H1 (cell line): ENCODE results near the gene RRBP1. TPM values are rescaled to one million over a fixed set of nuclear protein-coding genes. Genes with fewer than 3 reads are reported as not detected.

Source experiments
- CTCF ChIA-PET: fragments of 300-600 bp; sonication (Branson Sonifier 250); formaldehyde crosslinking; loops from one replicate; lab custom pipeline; 2021; ENCODE audit not compliant: partially characterized antibody; lab: Charles Lee
- POLR2A ChIA-PET: fragments of 300-600 bp; sonication (Branson Sonifier 250); formaldehyde crosslinking; loops from one replicate; lab custom pipeline; 2021; ENCODE audit warnings: inconsistent platforms; ENCODE audit not compliant: partially characterized antibody; lab: Charles Lee
- DNase-seq, 2 experiments: peaks; one replicate each; pipeline versions ENCODE4 v3.0.0 to v3.0.0-alpha.2; 2010 to 2022; ENCODE audit warnings: low spot score in 2 of 2, low read depth in 1 of 2, mixed read lengths in 1 of 2
- FAIRE-seq: peaks from 2 replicates; lab custom pipeline; 2011; peaks lifted over from hg19 to GRCh38; lab: Jason Lieb, UNC
- H2AFZ ChIP-seq: 2 replicates; pipeline ENCODE4 v1.8.1; 2012; ENCODE audit warnings: low read length, inconsistent platforms
- H2AK5ac ChIP-seq: 2 replicates; pipeline ENCODE4 v1.6.1; 2013; ENCODE audit warnings: low read depth, low read length
- H2BK120ac ChIP-seq: replicated peaks from 2 replicates; pipeline ENCODE3; 2013; ENCODE audit warnings: low read depth, low read length, inconsistent platforms
- H2BK12ac ChIP-seq: 2 replicates; pipeline ENCODE4 v1.6.1; 2013; ENCODE audit warnings: low read depth, low read length
- H2BK15ac ChIP-seq: 2 replicates; pipeline ENCODE4 v1.6.1; 2013; ENCODE audit warnings: low read length
- H2BK20ac ChIP-seq: 2 replicates; pipeline ENCODE4 v1.6.1; 2013; ENCODE audit warnings: low read length
- H2BK5ac ChIP-seq: 2 replicates; pipeline ENCODE4 v1.6.1; 2013; ENCODE audit warnings: low read depth, low read length
- H3K14ac ChIP-seq: 2 replicates; pipeline ENCODE4 v1.6.1; 2013; ENCODE audit warnings: inconsistent platforms; ENCODE audit not compliant: insufficient read length
- H3K18ac ChIP-seq: 2 replicates; pipeline ENCODE4 v1.6.1; 2013; ENCODE audit warnings: low read length; ENCODE audit errors: extremely low read depth
- H3K23ac ChIP-seq: 2 replicates; pipeline ENCODE4 v1.6.1; 2013; ENCODE audit warnings: inconsistent platforms; ENCODE audit not compliant: insufficient read length
- H3K23me2 ChIP-seq: 2 replicates; pipeline ENCODE4 v1.6.1; 2013; ENCODE audit warnings: low read depth, low read length
- H3K27ac ChIP-seq: 2 replicates; pipeline ENCODE4 v1.6.1; 2011; ENCODE audit warnings: low read depth, low read length, inconsistent platforms
- H3K27me3 ChIP-seq, 4 experiments: replicated peaks in 1 of 4; 1 replicate in 1 of 4; 2 replicates in 3 of 4; pipeline versions ENCODE4 v1.6.1 to v1.8.1; 2011 to 2013; ENCODE audit warnings: low read length in 3 of 4, mild to moderate bottlenecking in 3 of 4, inconsistent platforms in 2 of 4, mixed read lengths in 2 of 4, moderate library complexity in 1 of 4; ENCODE audit not compliant: control insufficient read depth in 3 of 4, insufficient read depth in 3 of 4; ENCODE audit errors: extremely low read depth in 1 of 4
- H3K36me3 ChIP-seq, 4 experiments: 2 replicates each; pipeline versions ENCODE4 v1.6.1 to v1.8.1; 2011 to 2013; ENCODE audit warnings: mild to moderate bottlenecking in 4 of 4, low read length in 3 of 4, moderate library complexity in 2 of 4, control low read depth in 1 of 4, inconsistent platforms in 1 of 4; ENCODE audit not compliant: insufficient read depth in 4 of 4, control insufficient read depth in 2 of 4
- H3K4ac ChIP-seq: replicated peaks from 2 replicates; pipeline ENCODE3; 2013; ENCODE audit warnings: low read length, low read depth, mixed read lengths, inconsistent platforms; ENCODE audit not compliant: insufficient read length
- H3K4me1 ChIP-seq, 4 experiments: replicated peaks in 1 of 4; 1 replicate in 1 of 4; 2 replicates in 3 of 4; pipeline versions ENCODE4 v1.6.1 to v1.8.1; 2011 to 2013; ENCODE audit warnings: low read length in 3 of 4, inconsistent platforms in 2 of 4, mixed read lengths in 1 of 4; ENCODE audit not compliant: insufficient read depth in 4 of 4, control insufficient read depth in 3 of 4
- H3K4me2 ChIP-seq, 2 experiments: 2 replicates each; pipeline versions ENCODE4 v1.6.1 to v1.8.1; 2011 to 2013; ENCODE audit warnings: low read depth in 2 of 2, low read length in 2 of 2, control low read depth in 1 of 2, inconsistent platforms in 1 of 2, mild to moderate bottlenecking in 1 of 2; ENCODE audit not compliant: insufficient read depth in 1 of 2
- H3K4me3 ChIP-seq, 4 experiments: fragments of 200-600, 300-600 bp in 1 of 4; sonication (generic), shearing (Covaris generic), sonication (Bioruptor Twin) in 1 of 4; 2 replicates each; pipeline versions ENCODE4 v1.5.1 to v1.8.1; 2011 to 2016; ENCODE audit warnings: low read length in 4 of 4, low read depth in 3 of 4, control low read depth in 2 of 4, inconsistent platforms in 2 of 4, mild to moderate bottlenecking in 2 of 4, mixed read lengths in 1 of 4, moderate library complexity in 1 of 4; ENCODE audit not compliant: insufficient read depth in 2 of 4; ENCODE audit errors: extremely low read depth in 1 of 4
- H3K56ac ChIP-seq: replicated peaks from 2 replicates; pipeline ENCODE3; 2013; ENCODE audit warnings: low read depth, mild to moderate bottlenecking, mixed read lengths, low read length, inconsistent platforms; ENCODE audit not compliant: insufficient read length
- H3K79me1 ChIP-seq: 2 replicates; pipeline ENCODE4 v1.6.1; 2013; ENCODE audit warnings: low read depth, low read length, control low read depth
- H3K79me2 ChIP-seq, 2 experiments: 2 replicates each; pipeline versions ENCODE4 v1.6.1 to v1.8.1; 2012 to 2013; ENCODE audit warnings: low read length in 2 of 2, mild to moderate bottlenecking in 2 of 2, inconsistent platforms in 1 of 2; ENCODE audit not compliant: insufficient read depth in 2 of 2, control insufficient read depth in 1 of 2
- H3K9ac ChIP-seq, 4 experiments: replicated peaks in 1 of 4; 1 replicate in 1 of 4; 2 replicates in 3 of 4; pipeline versions ENCODE4 v1.6.1 to v1.8.1; 2011 to 2013; ENCODE audit warnings: low read depth in 3 of 4, low read length in 3 of 4, control low read depth in 2 of 4, mild to moderate bottlenecking in 2 of 4, moderate library complexity in 2 of 4, inconsistent platforms in 1 of 4; ENCODE audit errors: extremely low read depth in 1 of 4
- H3K9me3 ChIP-seq, 2 experiments: 2 replicates each; pipeline versions ENCODE4 v1.6.1 to v1.8.1; 2012 to 2013; ENCODE audit warnings: mild to moderate bottlenecking in 2 of 2, moderate library complexity in 2 of 2, control low read depth in 1 of 2, inconsistent platforms in 1 of 2, low read depth in 1 of 2, low read length in 1 of 2, mixed read lengths in 1 of 2; ENCODE audit not compliant: insufficient read depth in 2 of 2
- H4K20me1 ChIP-seq, 2 experiments: replicated peaks in 1 of 2; 2 replicates each; pipeline versions ENCODE3 to v1.8.1; 2011 to 2013; ENCODE audit warnings: inconsistent platforms in 2 of 2, low read length in 2 of 2, mild to moderate bottlenecking in 1 of 2; ENCODE audit not compliant: insufficient read depth in 2 of 2, control insufficient read depth in 1 of 2
- H4K5ac ChIP-seq: 2 replicates; pipeline ENCODE4 v1.6.1; 2013; ENCODE audit warnings: low read length, low read depth, mixed read lengths, inconsistent platforms; ENCODE audit not compliant: insufficient read length
- H4K8ac ChIP-seq: 2 replicates; pipeline ENCODE4 v1.8.0; 2013; ENCODE audit warnings: mild to moderate bottlenecking, moderate library complexity, low read length, inconsistent platforms; ENCODE audit not compliant: insufficient read depth; ENCODE audit errors: extremely low read depth
- H4K91ac ChIP-seq: replicated peaks from 2 replicates; pipeline ENCODE3; 2013; ENCODE audit warnings: low read length, mixed read lengths, inconsistent platforms; ENCODE audit not compliant: insufficient read length
- BACH1 ChIP-seq: IDR thresholded peaks from 2 replicates; pipeline ENCODE4 v1.6.1; 2012; ENCODE audit warnings: low read length, improper control_type of control experiment
- CBX5 ChIP-seq: fragments of 300-800, 300-1000 bp; sonication (generic); IDR thresholded peaks from 2 replicates; pipeline ENCODE4 v1.7.1; 2016; ENCODE audit warnings: antibody characterized with exemption, low read length, low read depth
- FOSL1 ChIP-seq: IDR thresholded peaks from 2 replicates; pipeline ENCODE4 v1.6.1; 2011; ENCODE audit warnings: mild to moderate bottlenecking, low read depth, low read length, moderate library complexity; ENCODE audit not compliant: insufficient read depth
- KDM4A ChIP-seq: IDR thresholded peaks from one replicate; pipeline ENCODE4 v1.7.1; 2012; ENCODE audit warnings: low read depth, mild to moderate bottlenecking, moderate library complexity, low read length, inconsistent platforms; ENCODE audit not compliant: severe bottlenecking
- NRF1 ChIP-seq: IDR thresholded peaks from 2 replicates; pipeline ENCODE4 v1.6.1; 2011; ENCODE audit warnings: mild to moderate bottlenecking, low read depth, low read length, improper control_type of control experiment
- RBBP5 ChIP-seq: IDR thresholded peaks from 2 replicates; pipeline ENCODE4 v1.7.1; 2012; ENCODE audit warnings: low read depth, mild to moderate bottlenecking, inconsistent platforms, low read length, moderate library complexity, borderline replicate concordance
- SIRT6 ChIP-seq: IDR thresholded peaks from one replicate; pipeline ENCODE4 v1.7.1; 2012; ENCODE audit warnings: low read length, inconsistent platforms
- SP1 ChIP-seq: IDR thresholded peaks from 2 replicates; pipeline ENCODE4 v1.6.1; 2011; ENCODE audit warnings: low read depth, low read length
- TAF1 ChIP-seq: IDR thresholded peaks from 2 replicates; pipeline ENCODE4 v1.6.1; 2011; ENCODE audit warnings: mild to moderate bottlenecking, low read depth, low read length
- TEAD4 ChIP-seq: IDR thresholded peaks from 2 replicates; pipeline ENCODE4 v1.6.1; 2012; ENCODE audit warnings: low read depth, low read length, inconsistent platforms, mixed read lengths
- USF2 ChIP-seq: IDR thresholded peaks from 2 replicates; pipeline ENCODE4 v1.6.1; 2011; ENCODE audit warnings: low read length, improper control_type of control experiment
- YY1 ChIP-seq: IDR thresholded peaks from 2 replicates; pipeline ENCODE4 v1.6.1; 2011; ENCODE audit warnings: low read depth, mild to moderate bottlenecking, low read length
- WGBS, 2 experiments: shearing (Covaris generic) in 1 of 2; methylation state at CpG; one replicate each; pipeline versions ENCODE4 v1.1.6 to v1.1.7; 2013 to 2015; ENCODE audit warnings: low lambda C conversion rate in 2 of 2, mixed read lengths in 2 of 2, inconsistent platforms in 1 of 2, low coverage in 1 of 2, missing lambda C conversion rate in 1 of 2; ENCODE audit not compliant: insufficient replicate concordance in 2 of 2, insufficient coverage in 1 of 2, insufficient read length in 1 of 2; ENCODE audit errors: extremely low coverage in 1 of 2, missing lambda C conversion rate in 1 of 2; 5-methylcytosine and 5-hydroxymethylcytosine counted together
- polyA plus RNA-seq, 7 experiments: library from polyadenylated mRNA; depleted of rRNA in 3 of 7; stranded (reverse) in 5 of 7; unstranded in 2 of 7; fragments of >200 nt in 5 of 7; fragments of 200-250 nt in 2 of 7; gene quantifications; 1 replicate in 5 of 7; 2 replicates in 1 of 7; 4 replicates in 1 of 7; pipeline versions ENCODE4 v1.2.1 to v1.2.3, GENCODE V29; 2011 to 2013; ENCODE audit warnings: missing spikeins in 2 of 7, mixed read lengths in 2 of 7
- total RNA-seq: library from RNA; stranded (reverse); fragmentation: NEBNext Ultra II Directional; extraction: Animal tissue kit (Norgen Biotek cat#: 25700); gene quantifications from 2 replicates; pipeline ENCODE4 v1.2.1, GENCODE V29; 2021

Gene RRBP1
- total and polyA plus RNA-seq, 2 of the 8 experiments (the other 6 are each of a cell fraction or from before 2014, with no cell fraction given), result 15.9 to 157 TPM

- ChIA-PET CTCF (interaction anchor here (1.6 to 10.0 kb wide), 3 partner anchors 10 to 117 kb away, joined by 4 to 114 read pairs (median 95); no protein-coding TSS in a partner anchor), POLR2A (no interaction called here)
- Histone ChIP-seq H3K79me1 (no peaks in the 10 kb centered on the region), H2BK5ac (0 out of 2 replicates have a peak overlapping the region, but pooled peaks have one; percentile 35), H3K27ac (no peak overlapping the region), H3K9me3 (no peaks in the 10 kb centered on the region), H4K5ac (no peak overlapping the region), H3K4me3 (no peak overlapping the region), H3K4me1 (no peaks in the 10 kb centered on the region; a peak in 1 of 7 replicates), H3K4ac (no peak overlapping the region), H3K27me3 (no peaks in the 10 kb centered on the region), H3K36me3 (peaks cover 9 to 62% (median 32%) of the 10 kb centered on the region in 4 experiments), H2BK12ac (no peak overlapping the region), H3K14ac (no peak overlapping the region), H4K91ac (no peak overlapping the region), H3K18ac (no peak overlapping the region), H3K23ac (no peak overlapping the region), H2AFZ (no peak overlapping the region), H2BK15ac (no peak overlapping the region), H3K56ac (no peak overlapping the region), H3K23me2 (no peaks in the 10 kb centered on the region), H2AK5ac (no peak overlapping the region), H4K8ac (no peak overlapping the region), H4K20me1 (peaks cover 2 to 7% of the 10 kb centered on the region in 2 experiments), H3K79me2 (no peaks in the 10 kb centered on the region), H2BK20ac (no peak overlapping the region), H3K4me2 (no peak overlapping the region), H2BK120ac (no peak overlapping the region), H3K9ac (no peak overlapping the region)
- FAIRE-seq (no peak), DNase-seq (no peak)
- WGBS, 2 experiments, result 96% methylated on average over 31 of the region's 33 CpGs; no CpG with 5 or more reads in 1 of the 2 experiments
- TF ChIP-seq RBBP5 (no peak), SP1 (no peak), SIRT6 (no peak), KDM4A (no peak), NRF1 (no peak), USF2 (no peak), CBX5 (no peak), TEAD4 (no peak), BACH1 (no peak), FOSL1 (no peak), TAF1 (no peak), YY1 (no peak)
Observed at GRCh38 chr20:17620371-17621228, 61.4 kb downstream of the RRBP1 start.
